ENCODE results near the gene CNTNAP2.

CNTNAP2 gene

DNA sequence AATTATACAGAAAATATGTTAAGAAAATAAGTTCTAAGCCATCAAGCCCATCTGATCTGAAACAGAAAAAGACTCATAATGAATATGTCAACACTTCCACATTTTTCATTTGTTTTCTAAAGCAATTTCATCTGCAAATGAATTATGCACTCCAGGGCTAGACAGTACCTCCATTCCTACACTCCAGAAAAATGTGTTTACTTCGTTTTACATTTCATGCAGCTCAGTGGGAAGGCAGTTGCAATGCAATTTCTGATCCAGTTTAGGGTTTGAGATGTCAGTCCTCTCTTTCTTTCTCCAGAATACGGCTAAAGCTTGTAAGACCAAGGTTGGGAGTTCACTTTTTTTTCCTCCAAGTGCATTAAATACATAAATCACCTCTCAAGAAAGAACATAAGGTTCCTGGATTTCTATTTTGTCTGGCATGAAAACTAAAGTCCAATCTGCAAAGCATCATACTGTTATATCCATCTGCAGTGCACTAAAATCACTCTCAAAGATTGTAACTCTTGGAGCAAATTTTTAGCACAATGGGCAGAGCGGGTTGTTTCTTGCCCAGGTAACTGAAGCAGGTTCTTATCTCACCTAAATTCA, 2125.2 kb downstream of the CNTNAP2 start:
- TF ChIP-seq PAX5 (IDR thresholded peaks at IDR 0.05; ENCODE audit: insufficient read depth, low read length, severe bottlenecking) (no peak), POU2F2 (IDR thresholded peaks at IDR 0.05; ENCODE audit: low read depth, low read length) (no peak), TAF1 (IDR thresholded peaks at IDR 0.05; ENCODE audit: low read depth, low read length) (no peak), POLR2A (IDR thresholded peaks at IDR 0.05; ENCODE audit: low read depth, low read length) (no peak), POLR2AphosphoS5 (IDR thresholded peaks at IDR 0.05; ENCODE audit: low read depth, low read length) (no peak), SPI1 (IDR thresholded peaks at IDR 0.05; ENCODE audit: low read depth, low read length) (no peak)
- no peak for DNase-seq (ENCODE audit: insufficient read length, low spot score)
- no peak for FAIRE-seq

DNA sequence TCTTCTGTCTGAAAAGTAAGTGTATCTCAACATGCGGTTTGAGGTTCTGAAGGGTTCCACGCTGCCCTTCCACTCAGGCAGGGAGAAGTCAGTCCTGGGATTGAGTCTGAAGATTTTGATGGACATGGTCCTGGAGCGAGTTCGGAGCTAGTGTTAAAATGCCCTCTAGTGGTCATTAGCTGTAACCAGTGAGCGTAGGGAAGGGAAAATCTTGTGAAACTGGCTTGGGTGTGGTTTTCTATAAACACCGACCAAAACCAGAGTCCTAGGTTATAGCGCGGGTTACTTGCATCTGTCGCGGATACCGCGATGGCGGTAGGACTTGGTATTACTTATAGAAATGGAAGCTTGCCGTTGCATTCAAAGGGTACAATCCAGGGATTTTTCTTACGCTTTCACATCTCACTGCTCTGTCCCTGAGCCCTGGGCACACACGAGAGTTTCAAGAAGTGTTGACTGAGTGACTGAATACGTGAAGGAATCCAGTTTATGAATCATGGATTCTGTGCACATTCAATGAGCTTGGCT, 2125.8 kb downstream of the CNTNAP2 start:
- FAIRE-seq (peak; percentile 94), DNase-seq (ENCODE audit: insufficient read length, low spot score) (peak; percentile 16)
- TF ChIP-seq SPI1 (IDR thresholded peaks at IDR 0.05; ENCODE audit: low read depth, low read length) (no peak), POLR2AphosphoS5 (IDR thresholded peaks at IDR 0.05; ENCODE audit: low read depth, low read length) (no peak), PAX5 (IDR thresholded peaks at IDR 0.05; ENCODE audit: insufficient read depth, low read length, severe bottlenecking) (no peak), POU2F2 (IDR thresholded peaks at IDR 0.05; ENCODE audit: low read depth, low read length) (no peak), TAF1 (IDR thresholded peaks at IDR 0.05; ENCODE audit: low read depth, low read length) (no peak), POLR2A (IDR thresholded peaks at IDR 0.05; ENCODE audit: low read depth, low read length) (no peak)

DNA sequence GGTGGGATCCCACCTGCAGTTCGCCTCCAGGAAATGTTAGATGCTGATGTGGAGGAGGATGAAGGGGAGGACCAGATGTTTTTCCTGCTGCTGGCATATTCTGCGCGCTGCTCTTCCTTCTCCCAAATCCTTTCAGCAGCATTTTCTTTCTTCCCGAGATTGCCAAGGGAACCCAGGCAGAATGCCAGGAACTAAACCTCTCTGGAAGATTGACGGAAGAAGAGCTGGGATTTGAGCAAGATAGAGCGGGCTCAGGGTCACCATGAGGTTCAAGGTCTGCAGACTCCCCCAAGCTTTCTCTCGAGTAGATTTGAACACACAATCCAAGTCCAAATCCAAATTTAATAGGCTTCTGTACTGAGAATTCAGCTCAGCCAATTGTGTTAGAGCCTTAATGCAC, 2128.8 kb downstream of the CNTNAP2 start:
- FAIRE-seq (no peak), DNase-seq (ENCODE audit: insufficient read length, low spot score) (no peak)
- TF ChIP-seq POLR2AphosphoS5 (IDR thresholded peaks at IDR 0.05; ENCODE audit: low read depth, low read length) = no peak
- TF ChIP-seq PAX5 (IDR thresholded peaks at IDR 0.05; ENCODE audit: insufficient read depth, low read length, severe bottlenecking) = no peak
- no peak for TF ChIP-seq POU2F2 (IDR thresholded peaks at IDR 0.05; ENCODE audit: low read depth, low read length)
- TF ChIP-seq POLR2A (IDR thresholded peaks at IDR 0.05; ENCODE audit: low read depth, low read length) = no peak

DNA sequence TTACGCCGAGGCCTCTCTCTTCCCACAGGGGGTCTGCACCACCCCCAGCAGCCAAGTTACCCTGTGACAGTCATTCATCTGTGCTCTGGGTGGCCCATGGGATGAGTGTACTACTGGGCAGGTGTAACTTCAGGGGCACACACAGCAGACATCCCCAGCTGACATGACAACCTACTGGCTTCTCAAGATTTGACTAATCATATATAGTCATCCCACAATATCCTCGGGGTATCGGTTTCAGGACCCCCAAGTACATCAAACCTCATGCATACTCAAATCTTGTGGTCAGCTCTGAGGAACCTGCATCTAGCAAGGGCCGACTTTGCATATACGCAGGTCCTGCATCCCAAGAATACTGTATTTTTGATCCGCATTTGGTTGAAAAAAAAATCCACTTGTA, 2137.0 kb downstream of the CNTNAP2 start:
- FAIRE-seq (peak; percentile 5), DNase-seq (ENCODE audit: insufficient read length, low spot score) (peak; percentile 20)
- TF ChIP-seq POU2F2 (IDR thresholded peaks at IDR 0.05; ENCODE audit: low read depth, low read length) (peak; percentile 99), SPI1 (IDR thresholded peaks at IDR 0.05; ENCODE audit: low read depth, low read length) (0 out of 2 replicates have a peak, but pooled peaks have one; percentile 6), POLR2A (IDR thresholded peaks at IDR 0.05; ENCODE audit: low read depth, low read length) (no peak), PAX5 (IDR thresholded peaks at IDR 0.05; ENCODE audit: insufficient read depth, low read length, severe bottlenecking) (no peak), POLR2AphosphoS5 (IDR thresholded peaks at IDR 0.05; ENCODE audit: low read depth, low read length) (no peak), TAF1 (IDR thresholded peaks at IDR 0.05; ENCODE audit: low read depth, low read length) (no peak)

DNA sequence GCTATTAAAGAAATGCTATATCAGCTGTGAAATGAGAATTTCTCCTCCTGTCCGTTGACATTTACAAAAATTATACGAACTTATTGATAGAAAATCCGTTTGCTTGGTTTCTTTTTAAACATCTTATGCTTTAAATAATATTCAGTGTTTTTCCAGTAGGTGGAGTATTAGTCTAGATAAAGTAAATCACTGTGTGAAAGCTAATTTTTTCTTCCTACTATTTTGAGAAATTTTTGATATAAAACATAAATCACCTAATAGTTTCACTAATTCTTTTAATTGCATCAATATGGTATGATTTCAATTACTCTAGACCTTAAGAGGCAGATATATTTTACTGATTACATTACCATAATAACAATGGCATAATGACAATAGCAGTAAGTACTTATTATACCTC, 2138.7 kb downstream of the CNTNAP2 start:
- no peak for DNase-seq (ENCODE audit: insufficient read length, low spot score)
- TF ChIP-seq PAX5 (IDR thresholded peaks at IDR 0.05; ENCODE audit: insufficient read depth, low read length, severe bottlenecking) (no peak), POU2F2 (IDR thresholded peaks at IDR 0.05; ENCODE audit: low read depth, low read length) (no peak), SPI1 (IDR thresholded peaks at IDR 0.05; ENCODE audit: low read depth, low read length) (no peak), POLR2AphosphoS5 (IDR thresholded peaks at IDR 0.05; ENCODE audit: low read depth, low read length) (no peak), POLR2A (IDR thresholded peaks at IDR 0.05; ENCODE audit: low read depth, low read length) (no peak)
- FAIRE-seq = no peak

DNA sequence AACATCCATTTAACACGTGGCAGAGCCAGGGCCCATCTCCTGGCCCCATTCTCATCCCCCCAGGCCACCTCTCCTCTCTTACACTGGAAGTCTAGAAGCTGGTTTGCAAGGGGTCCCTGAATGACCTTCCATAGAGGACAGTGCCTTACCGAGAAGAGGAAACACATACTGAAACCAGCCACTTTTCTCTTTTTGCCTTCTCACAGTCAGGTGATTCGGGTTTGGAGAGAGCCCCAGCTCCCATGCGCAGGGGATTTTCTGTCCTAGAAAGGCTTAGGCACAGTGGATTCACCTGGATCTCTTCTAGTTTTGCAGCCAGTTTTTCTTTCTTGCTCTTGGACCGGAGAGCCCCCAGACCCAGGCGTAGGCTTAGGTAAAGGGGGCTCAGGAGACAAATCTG, 2139.8 kb downstream of the CNTNAP2 start:
- TF ChIP-seq POLR2AphosphoS5 (IDR thresholded peaks at IDR 0.05; ENCODE audit: low read depth, low read length) = no peak
- TF ChIP-seq SPI1 (IDR thresholded peaks at IDR 0.05; ENCODE audit: low read depth, low read length) = no peak
- no peak for TF ChIP-seq POLR2A (IDR thresholded peaks at IDR 0.05; ENCODE audit: low read depth, low read length)
- no peak for TF ChIP-seq PAX5 (IDR thresholded peaks at IDR 0.05; ENCODE audit: insufficient read depth, low read length, severe bottlenecking)
- no peak for TF ChIP-seq POU2F2 (IDR thresholded peaks at IDR 0.05; ENCODE audit: low read depth, low read length)
- TF ChIP-seq TAF1 (IDR thresholded peaks at IDR 0.05; ENCODE audit: low read depth, low read length) = no peak
- DNase-seq (ENCODE audit: insufficient read length, low spot score) (no peak), FAIRE-seq (no peak)

DNA sequence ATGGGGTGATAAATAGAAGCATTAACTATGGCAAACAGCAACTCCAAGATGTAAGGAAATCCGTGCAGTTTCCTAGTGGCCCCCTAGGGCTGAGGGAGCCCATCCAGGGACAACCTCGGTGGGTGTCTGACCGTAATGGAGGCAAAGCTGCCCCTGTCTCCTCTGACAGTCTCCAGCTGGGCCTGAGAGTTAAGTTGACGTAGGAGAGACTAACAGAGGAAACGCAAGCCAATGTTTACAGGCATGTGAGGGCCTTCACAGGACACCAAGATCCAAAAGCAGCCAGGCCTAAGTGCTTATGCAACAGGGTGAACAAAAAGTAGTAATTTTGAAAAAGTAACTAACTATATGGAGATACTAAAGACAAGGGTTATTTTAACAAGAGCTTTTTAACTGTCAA, 2144.0 kb downstream of the CNTNAP2 start:
- DNase-seq (ENCODE audit: insufficient read length, low spot score) = no peak
- no peak for FAIRE-seq

DNA sequence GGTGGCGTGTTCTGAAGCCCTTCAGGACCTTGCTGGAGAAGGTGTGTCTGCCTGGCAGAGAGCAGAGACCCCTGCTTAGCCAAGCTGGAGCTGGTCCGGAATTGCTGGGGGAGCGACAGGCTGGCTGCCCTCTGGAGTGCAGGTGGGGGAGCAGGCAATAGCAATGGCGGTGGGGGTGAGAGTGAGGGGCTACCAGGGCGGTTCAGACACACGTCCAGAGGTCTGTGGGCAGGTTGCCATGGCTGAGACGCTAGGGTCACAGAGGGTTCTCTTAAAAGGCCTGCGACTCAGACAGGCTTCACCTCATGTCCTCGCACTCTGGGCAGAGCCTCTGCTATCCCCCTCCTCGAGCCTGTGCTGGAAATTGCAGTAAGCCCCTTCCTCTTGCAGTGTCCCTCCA, 2144.9 kb downstream of the CNTNAP2 start:
- FAIRE-seq (no peak), DNase-seq (ENCODE audit: insufficient read length, low spot score) (no peak)
- TF ChIP-seq POLR2AphosphoS5 (IDR thresholded peaks at IDR 0.05; ENCODE audit: low read depth, low read length) (no peak), PAX5 (IDR thresholded peaks at IDR 0.05; ENCODE audit: insufficient read depth, low read length, severe bottlenecking) (no peak), SPI1 (IDR thresholded peaks at IDR 0.05; ENCODE audit: low read depth, low read length) (no peak), TAF1 (IDR thresholded peaks at IDR 0.05; ENCODE audit: low read depth, low read length) (no peak), POU2F2 (IDR thresholded peaks at IDR 0.05; ENCODE audit: low read depth, low read length) (no peak), POLR2A (IDR thresholded peaks at IDR 0.05; ENCODE audit: low read depth, low read length) (no peak)

More for the DNA sequence above, 2144.0 kb downstream of the CNTNAP2 start:
- TF ChIP-seq TAF1 (IDR thresholded peaks at IDR 0.05; ENCODE audit: low read depth, low read length) (no peak), PAX5 (IDR thresholded peaks at IDR 0.05; ENCODE audit: insufficient read depth, low read length, severe bottlenecking) (no peak), POU2F2 (IDR thresholded peaks at IDR 0.05; ENCODE audit: low read depth, low read length) (no peak), SPI1 (IDR thresholded peaks at IDR 0.05; ENCODE audit: low read depth, low read length) (no peak), POLR2A (IDR thresholded peaks at IDR 0.05; ENCODE audit: low read depth, low read length) (no peak), POLR2AphosphoS5 (IDR thresholded peaks at IDR 0.05; ENCODE audit: low read depth, low read length) (no peak)

DNA sequence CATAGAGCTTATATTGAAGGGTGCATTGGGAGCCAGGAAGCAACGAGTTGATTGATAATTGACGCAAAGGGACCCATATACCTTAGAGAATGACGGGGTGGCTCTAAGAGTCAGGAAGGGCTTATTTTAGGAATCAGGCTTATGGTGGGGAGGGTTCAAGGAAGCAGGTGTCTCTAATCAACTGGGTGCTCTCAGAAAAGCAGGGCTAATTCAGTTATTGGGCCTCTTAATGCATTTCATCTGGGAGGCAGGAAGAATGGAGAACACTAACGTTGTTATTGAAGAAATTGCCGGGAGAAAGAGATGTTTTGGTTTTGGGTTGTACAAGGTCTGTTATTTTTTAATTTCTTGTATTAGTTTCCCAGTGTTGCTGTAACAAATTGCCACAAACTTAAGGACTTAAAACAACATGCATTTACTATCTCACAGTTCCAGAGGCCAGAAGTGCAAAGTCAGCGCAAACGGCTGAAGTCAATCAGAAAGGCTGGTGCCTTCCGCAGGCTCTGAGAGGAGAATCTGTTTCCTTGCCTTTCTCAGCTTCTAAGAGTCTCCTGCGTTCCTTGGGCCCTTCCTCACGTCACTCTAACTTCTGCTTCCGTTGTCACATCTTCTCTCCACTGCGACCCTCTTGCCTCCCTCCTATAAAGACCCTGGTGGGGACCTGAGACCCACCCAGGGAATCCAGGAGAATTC, 2145.5 kb downstream of the CNTNAP2 start:
- DNase-seq (ENCODE audit: insufficient read length, low spot score) (no peak), FAIRE-seq (no peak)

More for the DNA sequence above, 2145.5 kb downstream of the CNTNAP2 start:
- TF ChIP-seq TAF1 (IDR thresholded peaks at IDR 0.05; ENCODE audit: low read depth, low read length) (no peak), SPI1 (IDR thresholded peaks at IDR 0.05; ENCODE audit: low read depth, low read length) (no peak), POLR2A (IDR thresholded peaks at IDR 0.05; ENCODE audit: low read depth, low read length) (no peak), POU2F2 (IDR thresholded peaks at IDR 0.05; ENCODE audit: low read depth, low read length) (no peak), POLR2AphosphoS5 (IDR thresholded peaks at IDR 0.05; ENCODE audit: low read depth, low read length) (no peak), PAX5 (IDR thresholded peaks at IDR 0.05; ENCODE audit: insufficient read depth, low read length, severe bottlenecking) (no peak)
